Panc1 (cell line): ENCODE measurements around the gene PTGFRN. TPM values are rescaled to one million over a fixed set of nuclear protein-coding genes. Genes with fewer than 3 reads are reported as not detected.

Experiments used
- ATAC-seq: fragments of 200-7000 bp; cut with Tn5 transposase; 2 replicates; pipeline ENCODE4 v1.9.1; 2020; ENCODE audit warnings: mild to moderate bottlenecking, moderate library complexity
- BruUV-seq: library from RNA; stranded (reverse); fragments of 400-500 nt; replicated peaks from 2 replicates; lab custom pipeline; 2021; lab: Mats Ljungman, UMichigan
- CTCF ChIA-PET: fragments of 300-600 bp; sonication (Branson Sonifier 250); formaldehyde crosslinking; loops from one replicate; lab custom pipeline; 2022; ENCODE audit warnings: antibody characterized with exemption; lab: Charles Lee
- POLR2A ChIA-PET: fragments of 300-600 bp; sonication (Branson Sonifier 250); formaldehyde crosslinking; loops from one replicate; lab custom pipeline; 2022; ENCODE audit warnings: antibody characterized with exemption; lab: Charles Lee
- DNase-seq: peaks from one replicate; pipeline ENCODE4 v3.0.0-alpha.2; 2010; ENCODE audit warnings: low read depth, low spot score
- H3K27ac ChIP-seq: 2 replicates; pipeline ENCODE4 v1.5.1; 2011; ENCODE audit warnings: mild to moderate bottlenecking, low read length, inconsistent platforms
- H3K27me3 ChIP-seq: fragments of 200-500 bp; sonication (Bioruptor generic); 2 replicates; pipeline ENCODE4 v1.6.0; 2014; ENCODE audit warnings: low read length, inconsistent platforms; ENCODE audit not compliant: control insufficient read depth, insufficient read depth
- H3K36me3 ChIP-seq: fragments of 200-500 bp; sonication (Bioruptor generic); 2 replicates; pipeline ENCODE4 v1.5.1; 2014; ENCODE audit warnings: inconsistent platforms, mild to moderate bottlenecking, low read length, moderate library complexity; ENCODE audit not compliant: control insufficient read depth, insufficient read depth
- H3K4me1 ChIP-seq: 2 replicates; pipeline ENCODE4 v1.5.1; 2011; ENCODE audit warnings: inconsistent platforms, mild to moderate bottlenecking, low read length, moderate library complexity; ENCODE audit not compliant: control insufficient read depth, insufficient read depth
- H3K4me3 ChIP-seq, 2 experiments: 2 replicates each; pipeline ENCODE4 v1.5.1; 2011 to 2012; ENCODE audit warnings: low read depth in 2 of 2, low read length in 2 of 2, mild to moderate bottlenecking in 2 of 2, inconsistent platforms in 1 of 2, moderate library complexity in 1 of 2
- H3K9me3 ChIP-seq: fragments of 200-500 bp; sonication (Bioruptor generic); 2 replicates; pipeline ENCODE4 v1.5.1; 2014; ENCODE audit warnings: low read depth, mild to moderate bottlenecking, inconsistent platforms, low read length, moderate library complexity; ENCODE audit not compliant: control insufficient read depth, insufficient read depth
- CTCF ChIP-seq: fragments of 450-650 bp; IDR thresholded peaks from 2 replicates; pipeline ENCODE4 v1.5.1; 2017; ENCODE audit warnings: mild to moderate bottlenecking
- POLR2AphosphoS5 ChIP-seq: IDR thresholded peaks from 2 replicates; pipeline ENCODE4 v1.6.1; 2012; ENCODE audit warnings: mild to moderate bottlenecking, low read depth, low read length, moderate library complexity
- REST ChIP-seq, 2 experiments: IDR thresholded peaks; 2 replicates each; pipeline ENCODE4 v1.6.1; 2011 to 2012; ENCODE audit warnings: low read depth in 2 of 2, control low read depth in 1 of 2, low read length in 1 of 2, mild to moderate bottlenecking in 1 of 2, moderate library complexity in 1 of 2; ENCODE audit not compliant: insufficient read depth in 1 of 2
- SIN3A ChIP-seq: IDR thresholded peaks from 2 replicates; pipeline ENCODE4 v1.6.1; 2012; ENCODE audit warnings: low read depth, mild to moderate bottlenecking, low read length, moderate library complexity, borderline replicate concordance; ENCODE audit not compliant: insufficient read depth
- TCF7L2 ChIP-seq: IDR thresholded peaks from 2 replicates; pipeline ENCODE4 v1.6.1; 2011; ENCODE audit warnings: mild to moderate bottlenecking, low read depth, low read length, inconsistent platforms
- in situ Hi-C: cut with HindIII; loops from 2 replicates; pipeline ENCODE4 v1.10.0; 2016; ENCODE audit warnings: low sequenced_read_pairs, low pct_unique_long_range_greater_than_20kb
- intact Hi-C: fragments of 100-400 bp; cut with micrococcal nuclease; formaldehyde crosslinking; loops from one replicate; pipeline ENCODE4 v1.10.0; 2022; ENCODE audit not compliant: unreplicated experiment
- total RNA-seq: library from RNA; stranded (reverse); gene quantifications from one replicate; pipeline ENCODE4 v1.2.1, GENCODE V29; 2021; ENCODE audit not compliant: unreplicated experiment

PTGFRN gene
- total RNA-seq, 1 experiment from 2014 or later, result 5.2 TPM

- TF ChIP-seq REST (IDR thresholded peaks at IDR 0.05; ENCODE audit: insufficient read depth in 1 of 2, low read depth in 2 of 2, low read length in 1 of 2) (no peak), POLR2AphosphoS5 (no peak), SIN3A (no peak), TCF7L2 (no peak), CTCF (no peak)
- no peaks in the 10 kb centered on the region for H3K9me3 ChIP-seq
- intact Hi-C loops, result no loop called here
- in situ Hi-C loops, result no loop called here
- no peak overlapping the region for H3K27ac ChIP-seq
- no TSS peak for BruUV-seq
- ATAC-seq (no peak), DNase-seq (no peak)
- H3K27me3 ChIP-seq, result no peaks in the 10 kb centered on the region
- H3K4me3 ChIP-seq, result no peak overlapping the region
- ChIA-PET POLR2A (interaction anchor here (0.8 kb wide), 1 partner anchor 90 kb away, joined by 3 read pairs; no protein-coding TSS in a partner anchor), CTCF (no interaction called here)
- H3K4me1 ChIP-seq, result no peaks in the 10 kb centered on the region
- H3K36me3 ChIP-seq, result no peaks in the 10 kb centered on the region
These were observed 40.9 kb downstream of the PTGFRN start for GRCh38 chr1:116950517-116951199.

- no peak for ATAC-seq
- H3K36me3 ChIP-seq, result no peaks in the 10 kb centered on the region
- POLR2A ChIA-PET, result interaction anchor here (0.8 kb wide), 1 partner anchor 89 kb away, joined by 3 read pairs; no protein-coding TSS in a partner anchor
- no peak overlapping the region for H3K27ac ChIP-seq
- no TSS peak for BruUV-seq
- H3K4me3 ChIP-seq, result no peak overlapping the region
- intact Hi-C loops (no loop called here), in situ Hi-C loops (no loop called here)
- CTCF ChIA-PET, result no interaction called here
- DNase-seq, result no peak
- no peaks in the 10 kb centered on the region for H3K9me3 ChIP-seq
- TF ChIP-seq SIN3A (no peak), POLR2AphosphoS5 (no peak), TCF7L2 (no peak), CTCF (no peak), REST (IDR thresholded peaks at IDR 0.05; ENCODE audit: insufficient read depth in 1 of 2, low read depth in 2 of 2, low read length in 1 of 2) (no peak)
- H3K27me3 ChIP-seq, result no peaks in the 10 kb centered on the region
- no peaks in the 10 kb centered on the region for H3K4me1 ChIP-seq
These were observed 41.7 kb downstream of the PTGFRN start for GRCh38 chr1:116951200-116951935.
